Suprapubic skin (tissue), 4 donors: ENCODE measurements around the gene CLEC16A.

Source experiments
- CTCF ChIP-seq, 2 donors: fragments of 200-600 bp in 1 of 2; fragments of 450-650 bp in 1 of 2; sonication (generic) in 1 of 2; IDR thresholded peaks; one replicate each; pipeline ENCODE4 v1.5.1; 2016 to 2019; ENCODE audit warnings: antibody characterized with exemption in 2 of 2, mild to moderate bottlenecking in 1 of 2, moderate library complexity in 1 of 2
- POLR2A ChIP-seq, 2 donors: fragments of 450-650 bp; IDR thresholded peaks; one replicate each; pipeline ENCODE4 v1.6.1; 2017; ENCODE audit warnings: antibody characterized with exemption in 2 of 2, mild to moderate bottlenecking in 2 of 2, moderate library complexity in 2 of 2
- POLR2AphosphoS5 ChIP-seq, 3 donors: sonication (generic); formaldehyde crosslinking; IDR thresholded peaks; one replicate each; pipeline ENCODE4 v1.6.1; 2017; ENCODE audit warnings: antibody characterized with exemption in 3 of 3

GRCh38 chr16:11174141-11174540 is 229.8 kb downstream of the CLEC16A start:
- no peak for TF ChIP-seq CTCF (IDR thresholded peaks at IDR 0.05)
- no peak for TF ChIP-seq POLR2A (IDR thresholded peaks at IDR 0.05)
- TF ChIP-seq POLR2AphosphoS5 (IDR thresholded peaks at IDR 0.05): no peak
